K562 (cell line): Measurements from ENCODE around the gene MPRIP. TPM values are rescaled to one million over a fixed set of nuclear protein-coding genes. Genes with fewer than 3 reads are reported as not detected.
A peak's percentile ranks its signal among the peaks of the same experiment; 100 is the strongest.

ENCODE experiments used
- BMI1 ChIP-seq: fragments of 150-350 bp; IDR thresholded peaks from 2 replicates; pipeline ENCODE4 v1.6.1; 2014; ENCODE audit warnings: low read length
- EP400 ChIP-seq: fragments of 450-650 bp; IDR thresholded peaks from 2 replicates; pipeline ENCODE4 v1.6.1; 2017; ENCODE audit warnings: antibody characterized with exemption, mild to moderate bottlenecking, moderate library complexity
- HLTF ChIP-seq: fragments of 450-650 bp; IDR thresholded peaks from 2 replicates; pipeline ENCODE4 v1.6.1; 2016
- NFE2L1 ChIP-seq: fragments of 450-650 bp; IDR thresholded peaks from 2 replicates; pipeline ENCODE4 v1.6.1; 2016; ENCODE audit warnings: missing genetic modification characterization, low read depth, mild to moderate bottlenecking, missing compliant biosample characterization, moderate library complexity, borderline replicate concordance
- NUFIP1 ChIP-seq: fragments of 450-650 bp; IDR thresholded peaks from 2 replicates; pipeline ENCODE4 v1.6.1; 2018; ENCODE audit not compliant: partially characterized antibody
- POLR2AphosphoS5 ChIP-seq: IDR thresholded peaks from 2 replicates; pipeline ENCODE4 v1.6.1; 2011; ENCODE audit warnings: mild to moderate bottlenecking, low read depth, low read length, moderate library complexity; ENCODE audit not compliant: control insufficient read depth, insufficient read depth
- POLR3A ChIP-seq: IDR thresholded peaks from 2 replicates; pipeline ENCODE4 v1.6.1; 2011; ENCODE audit warnings: borderline replicate concordance, mild to moderate bottlenecking, moderate library complexity; ENCODE audit not compliant: insufficient read length, insufficient read depth; ENCODE audit errors: extremely low read depth
- RFX5 ChIP-seq: IDR thresholded peaks from 2 replicates; pipeline ENCODE4 v1.6.1; 2011; ENCODE audit warnings: low read depth, mild to moderate bottlenecking, improper control_type of control experiment, low read length
- SMAD4 ChIP-seq: fragments of 250-450 bp; sonication (Bioruptor Pico); conservative IDR thresholded peaks from 2 replicates; pipeline ENCODE4 v1.8.0; 2021; ENCODE audit warnings: inconsistent platforms, mild to moderate bottlenecking, moderate library complexity
- TCF3 ChIP-seq: sonication (generic); formaldehyde crosslinking; IDR thresholded peaks from 2 replicates; pipeline ENCODE4 v1.4.0; 2020; ENCODE audit warnings: mild to moderate bottlenecking, missing genetic modification reagents
- TRIM28 ChIP-seq: fragments of 450-650 bp; IDR thresholded peaks from 2 replicates; pipeline ENCODE4 v1.6.1; 2017
- ZNF124 ChIP-seq: sonication (generic); formaldehyde crosslinking; IDR thresholded peaks from 2 replicates; pipeline ENCODE4 v1.8.1; 2022; ENCODE audit warnings: missing genetic modification reagents
- ZNF140 ChIP-seq: fragments of 250-450 bp; sonication (Bioruptor Pico); IDR thresholded peaks from 2 replicates; pipeline ENCODE4 v1.8.0; 2021; ENCODE audit warnings: moderate library complexity, mild to moderate bottlenecking, inconsistent platforms
- polyA plus RNA-seq, 8 experiments: library from polyadenylated mRNA; depleted of rRNA in 4 of 8; stranded (reverse) in 5 of 8; unstranded in 3 of 8; fragments of >200 nt; fragmentation: Nextera tagmentation in 2 of 8; fragmentation: Illumina TruSeq in 1 of 8; extraction: Ambion mirVana in 2 of 8; extraction: Trizol in 1 of 8; gene quantifications; 2 replicates each; pipeline versions ENCODE4 v1.2.1 to v1.2.3, GENCODE V29; 2011 to 2014; ENCODE audit warnings: inconsistent platforms in 1 of 8, missing spikeins in 1 of 8
- total RNA-seq, 7 experiments: library from RNA; depleted of rRNA in 6 of 7; stranded (reverse); fragments of >200 nt in 6 of 7; fragmentation: Illumina TruSeq in 2 of 7; extraction: Trizol in 2 of 7; gene quantifications; 2 replicates each; pipeline versions ENCODE4 v1.2.1 to v1.2.3, GENCODE V29; 2011 to 2021; ENCODE audit warnings: low replicate concordance in 1 of 7
- TF ChIP-seq, protein P1 (sequence below): sonication (generic); formaldehyde crosslinking; IDR thresholded peaks from 2 replicates; pipeline ENCODE4 v1.8.0; 2022; ENCODE audit warnings: missing genetic modification reagents, mild to moderate bottlenecking, moderate library complexity, borderline replicate concordance
- TF ChIP-seq, protein P2 (sequence below): fragments of 250-450 bp; sonication (Bioruptor Pico); IDR thresholded peaks from 2 replicates; pipeline ENCODE4 v1.8.0; 2022; ENCODE audit warnings: moderate library complexity, mild to moderate bottlenecking, inconsistent platforms
- TF ChIP-seq, protein P3 (sequence below): fragments of 450-650 bp; IDR thresholded peaks from 2 replicates; pipeline ENCODE4 v1.6.1; 2017; ENCODE audit warnings: antibody characterized with exemption, mild to moderate bottlenecking
- TF ChIP-seq, protein P4 (sequence below): fragments of 250-450 bp; sonication (Bioruptor Pico); IDR thresholded peaks from 2 replicates; pipeline ENCODE4 v1.4.0; 2020; ENCODE audit warnings: mild to moderate bottlenecking
- TF ChIP-seq, protein P5 (sequence below), 2 experiments: IDR thresholded peaks in 1 of 2; conservative IDR thresholded peaks in 1 of 2; 2 replicates each; pipeline ENCODE4 v1.6.1; 2016; ENCODE audit warnings: low read depth in 2 of 2, mild to moderate bottlenecking in 1 of 2, missing compliant biosample characterization in 1 of 2, missing genetic modification characterization in 1 of 2, moderate library complexity in 1 of 2

Gene MPRIP
- total and polyA plus RNA-seq, 9 of the 15 experiments (the other 6 are each of a cell fraction or from before 2014, with no cell fraction given) = 10.0 to 72.6 (median 30.1) TPM

DNA sequence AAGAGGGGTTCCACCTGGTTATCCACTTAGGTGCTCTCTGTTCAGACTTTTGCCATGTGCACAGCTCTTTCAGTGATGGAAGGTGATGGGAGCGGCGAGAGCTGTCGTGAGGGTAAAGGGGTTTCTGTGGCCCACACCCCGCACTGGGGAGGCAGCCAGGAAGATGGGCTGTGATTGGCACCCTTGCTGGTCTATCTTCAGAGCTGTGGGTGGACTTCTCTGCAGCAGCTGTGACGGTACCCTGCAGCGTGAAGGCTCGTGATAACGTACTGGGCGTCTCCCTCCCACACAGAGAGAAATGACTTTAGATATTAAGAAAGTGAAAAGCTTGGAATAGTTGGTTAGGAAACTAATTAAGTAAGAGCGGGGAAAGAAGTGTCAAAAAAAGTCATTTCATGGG lies 45.8 kb downstream of the MPRIP start (continued):
- TF ChIP-seq, protein P1, sequence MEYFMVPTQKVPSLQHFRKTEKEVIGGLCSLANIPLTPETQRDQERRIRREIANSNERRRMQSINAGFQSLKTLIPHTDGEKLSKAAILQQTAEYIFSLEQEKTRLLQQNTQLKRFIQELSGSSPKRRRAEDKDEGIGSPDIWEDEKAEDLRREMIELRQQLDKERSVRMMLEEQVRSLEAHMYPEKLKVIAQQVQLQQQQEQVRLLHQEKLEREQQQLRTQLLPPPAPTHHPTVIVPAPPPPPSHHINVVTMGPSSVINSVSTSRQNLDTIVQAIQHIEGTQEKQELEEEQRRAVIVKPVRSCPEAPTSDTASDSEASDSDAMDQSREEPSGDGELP (CRISPR knock-in tag) = peak; percentile 86
- TF ChIP-seq SMAD4 (CRISPR knock-in tag) (no peak), EP400 (no peak), POLR2AphosphoS5 (peak; percentile 28; the same call in 1 of the 2 replicates), POLR3A (no peak), BMI1 (no peak), NFE2L1 (tag) (no peak), ZNF124 (no peak), TCF3 (CRISPR knock-in tag) (peak; percentile 67), TRIM28 (no peak), HLTF (no peak), RFX5 (no peak), NUFIP1 (no peak), ZNF140 (CRISPR knock-in tag) (no peak)
- TF ChIP-seq, protein P2, sequence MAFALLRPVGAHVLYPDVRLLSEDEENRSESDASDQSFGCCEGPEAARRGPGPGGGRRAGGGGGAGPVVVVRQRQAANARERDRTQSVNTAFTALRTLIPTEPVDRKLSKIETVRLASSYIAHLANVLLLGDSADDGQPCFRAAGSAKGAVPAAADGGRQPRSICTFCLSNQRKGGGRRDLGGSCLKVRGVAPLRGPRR (CRISPR knock-in tag) = no peak
- TF ChIP-seq, protein P3, sequence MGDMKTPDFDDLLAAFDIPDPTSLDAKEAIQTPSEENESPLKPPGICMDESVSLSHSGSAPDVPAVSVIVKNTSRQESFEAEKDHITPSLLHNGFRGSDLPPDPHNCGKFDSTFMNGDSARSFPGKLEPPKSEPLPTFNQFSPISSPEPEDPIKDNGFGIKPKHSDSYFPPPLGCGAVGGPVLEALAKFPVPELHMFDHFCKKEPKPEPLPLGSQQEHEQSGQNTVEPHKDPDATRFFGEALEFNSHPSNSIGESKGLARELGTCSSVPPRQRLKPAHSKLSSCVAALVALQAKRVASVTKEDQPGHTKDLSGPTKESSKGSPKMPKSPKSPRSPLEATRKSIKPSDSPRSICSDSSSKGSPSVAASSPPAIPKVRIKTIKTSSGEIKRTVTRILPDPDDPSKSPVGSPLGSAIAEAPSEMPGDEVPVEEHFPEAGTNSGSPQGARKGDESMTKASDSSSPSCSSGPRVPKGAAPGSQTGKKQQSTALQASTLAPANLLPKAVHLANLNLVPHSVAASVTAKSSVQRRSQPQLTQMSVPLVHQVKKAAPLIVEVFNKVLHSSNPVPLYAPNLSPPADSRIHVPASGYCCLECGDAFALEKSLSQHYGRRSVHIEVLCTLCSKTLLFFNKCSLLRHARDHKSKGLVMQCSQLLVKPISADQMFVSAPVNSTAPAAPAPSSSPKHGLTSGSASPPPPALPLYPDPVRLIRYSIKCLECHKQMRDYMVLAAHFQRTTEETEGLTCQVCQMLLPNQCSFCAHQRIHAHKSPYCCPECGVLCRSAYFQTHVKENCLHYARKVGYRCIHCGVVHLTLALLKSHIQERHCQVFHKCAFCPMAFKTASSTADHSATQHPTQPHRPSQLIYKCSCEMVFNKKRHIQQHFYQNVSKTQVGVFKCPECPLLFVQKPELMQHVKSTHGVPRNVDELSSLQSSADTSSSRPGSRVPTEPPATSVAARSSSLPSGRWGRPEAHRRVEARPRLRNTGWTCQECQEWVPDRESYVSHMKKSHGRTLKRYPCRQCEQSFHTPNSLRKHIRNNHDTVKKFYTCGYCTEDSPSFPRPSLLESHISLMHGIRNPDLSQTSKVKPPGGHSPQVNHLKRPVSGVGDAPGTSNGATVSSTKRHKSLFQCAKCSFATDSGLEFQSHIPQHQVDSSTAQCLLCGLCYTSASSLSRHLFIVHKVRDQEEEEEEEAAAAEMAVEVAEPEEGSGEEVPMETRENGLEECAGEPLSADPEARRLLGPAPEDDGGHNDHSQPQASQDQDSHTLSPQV = no peak
- TF ChIP-seq, protein P4, sequence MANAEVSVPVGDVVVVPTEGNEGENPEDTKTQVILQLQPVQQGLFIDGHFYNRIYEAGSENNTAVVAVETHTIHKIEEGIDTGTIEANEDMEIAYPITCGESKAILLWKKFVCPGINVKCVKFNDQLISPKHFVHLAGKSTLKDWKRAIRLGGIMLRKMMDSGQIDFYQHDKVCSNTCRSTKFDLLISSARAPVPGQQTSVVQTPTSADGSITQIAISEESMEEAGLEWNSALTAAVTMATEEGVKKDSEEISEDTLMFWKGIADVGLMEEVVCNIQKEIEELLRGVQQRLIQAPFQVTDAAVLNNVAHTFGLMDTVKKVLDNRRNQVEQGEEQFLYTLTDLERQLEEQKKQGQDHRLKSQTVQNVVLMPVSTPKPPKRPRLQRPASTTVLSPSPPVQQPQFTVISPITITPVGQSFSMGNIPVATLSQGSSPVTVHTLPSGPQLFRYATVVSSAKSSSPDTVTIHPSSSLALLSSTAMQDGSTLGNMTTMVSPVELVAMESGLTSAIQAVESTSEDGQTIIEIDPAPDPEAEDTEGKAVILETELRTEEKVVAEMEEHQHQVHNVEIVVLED (CRISPR knock-in tag) = no peak
- TF ChIP-seq, protein P5, sequence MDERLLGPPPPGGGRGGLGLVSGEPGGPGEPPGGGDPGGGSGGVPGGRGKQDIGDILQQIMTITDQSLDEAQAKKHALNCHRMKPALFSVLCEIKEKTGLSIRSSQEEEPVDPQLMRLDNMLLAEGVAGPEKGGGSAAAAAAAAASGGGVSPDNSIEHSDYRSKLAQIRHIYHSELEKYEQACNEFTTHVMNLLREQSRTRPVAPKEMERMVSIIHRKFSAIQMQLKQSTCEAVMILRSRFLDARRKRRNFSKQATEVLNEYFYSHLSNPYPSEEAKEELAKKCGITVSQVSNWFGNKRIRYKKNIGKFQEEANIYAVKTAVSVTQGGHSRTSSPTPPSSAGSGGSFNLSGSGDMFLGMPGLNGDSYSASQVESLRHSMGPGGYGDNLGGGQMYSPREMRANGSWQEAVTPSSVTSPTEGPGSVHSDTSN (CRISPR knock-in tag; IDR thresholded peaks at IDR 0.05; ENCODE audit: low read depth) = no peak
- TF ChIP-seq, protein P5 (tag; conservative IDR thresholded peaks at IDR 0.05; ENCODE audit: low read depth) = peak; percentile 53
